NK-92 (cell line): ENCODE data around the gene KCNMB4.

Experiments used
- DNase-seq: peaks from one replicate; lab custom pipeline; 2025; ENCODE audit not compliant: unreplicated experiment; lab: John Stamatoyannopoulos, UW

KCNMB4 gene, protein sequence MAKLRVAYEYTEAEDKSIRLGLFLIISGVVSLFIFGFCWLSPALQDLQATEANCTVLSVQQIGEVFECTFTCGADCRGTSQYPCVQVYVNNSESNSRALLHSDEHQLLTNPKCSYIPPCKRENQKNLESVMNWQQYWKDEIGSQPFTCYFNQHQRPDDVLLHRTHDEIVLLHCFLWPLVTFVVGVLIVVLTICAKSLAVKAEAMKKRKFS

GRCh38 chr12:70365648-70366518, at the start of gene KCNMB4:
Gene KCNMB4, plus strand, starts transcription at chr12:70366290. Its CDS starts 445 bp downstream, at chr12:70366735.
- no peak for DNase-seq

GRCh38 chr12:70317781-70318180, 48.3 kb upstream of the KCNMB4 start:
- no peak for DNase-seq

GRCh38 chr12:70319605-70320004, 46.5 kb upstream of the KCNMB4 start:
- DNase-seq = no peak

- no peak for DNase-seq
Measured at GRCh38 chr12:70321191-70321590, 44.9 kb upstream of the KCNMB4 start.

DNA sequence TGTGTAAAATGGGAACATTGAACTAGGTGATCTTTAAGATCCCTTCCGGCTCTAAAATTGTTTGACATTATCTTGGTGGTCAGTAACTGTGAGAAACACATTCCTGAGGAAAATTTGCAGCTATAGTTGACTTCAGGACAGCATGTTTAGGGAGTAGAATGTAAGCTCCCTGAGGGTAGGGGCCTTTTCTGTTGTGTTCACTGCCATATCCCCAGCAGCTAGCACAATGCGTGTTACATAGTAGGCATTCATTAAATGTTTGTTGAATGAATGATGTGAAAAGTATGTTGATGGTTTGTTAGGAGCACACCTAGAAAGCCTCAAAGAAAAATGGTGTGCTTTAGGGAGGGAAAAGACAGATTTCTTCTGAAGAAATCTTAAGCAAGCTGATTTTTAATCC, 38.5 kb upstream of the KCNMB4 start:
- DNase-seq = no peak

DNA sequence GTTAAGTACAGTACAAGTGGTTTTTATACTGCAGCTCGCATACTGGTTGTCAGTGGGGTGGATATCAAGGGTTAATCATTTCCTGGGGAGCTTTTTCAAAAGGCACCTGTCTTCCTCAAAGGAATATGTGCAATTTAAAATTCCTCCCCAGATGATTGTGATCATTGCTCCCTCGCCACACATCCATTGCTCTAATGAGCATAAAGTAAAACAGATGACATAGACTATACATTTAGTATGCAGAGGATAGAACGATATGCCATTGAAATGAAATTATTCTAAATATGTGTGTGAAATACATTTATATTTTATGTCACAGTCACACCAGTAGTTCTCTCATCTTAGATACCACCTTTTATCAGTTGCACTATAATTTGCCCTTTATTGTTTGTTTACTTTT, 36.4 kb upstream of the KCNMB4 start:
- no peak for DNase-seq

- DNase-seq = no peak
Measured at GRCh38 chr12:70330158-70330557, 35.9 kb upstream of the KCNMB4 start.

- DNase-seq = no peak
Measured at GRCh38 chr12:70332236-70332635, 33.9 kb upstream of the KCNMB4 start.

GRCh38 chr12:70334742-70335141, 31.3 kb upstream of the KCNMB4 start:
- DNase-seq = no peak

- no peak for DNase-seq
Measured at GRCh38 chr12:70338531-70338930, 27.6 kb upstream of the KCNMB4 start.

DNA sequence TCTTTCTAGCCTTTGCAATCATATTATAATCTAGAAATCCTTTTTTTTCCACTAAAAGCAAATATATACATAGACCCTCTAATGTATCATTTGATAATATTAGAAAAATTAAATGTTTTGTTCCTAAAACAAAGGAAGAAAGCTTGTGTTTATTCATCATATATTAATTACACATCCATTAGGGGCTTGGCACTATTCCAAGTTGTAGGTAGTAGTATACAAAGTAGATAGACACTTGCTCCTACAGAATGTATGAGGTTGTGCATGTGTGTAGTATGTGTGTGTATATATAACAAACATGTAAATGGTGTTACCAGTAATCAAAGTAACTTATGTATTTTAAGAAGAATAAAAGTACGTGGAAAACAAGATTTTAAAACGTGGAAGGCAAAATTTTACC, 15.0 kb upstream of the KCNMB4 start:
- no peak for DNase-seq

DNA sequence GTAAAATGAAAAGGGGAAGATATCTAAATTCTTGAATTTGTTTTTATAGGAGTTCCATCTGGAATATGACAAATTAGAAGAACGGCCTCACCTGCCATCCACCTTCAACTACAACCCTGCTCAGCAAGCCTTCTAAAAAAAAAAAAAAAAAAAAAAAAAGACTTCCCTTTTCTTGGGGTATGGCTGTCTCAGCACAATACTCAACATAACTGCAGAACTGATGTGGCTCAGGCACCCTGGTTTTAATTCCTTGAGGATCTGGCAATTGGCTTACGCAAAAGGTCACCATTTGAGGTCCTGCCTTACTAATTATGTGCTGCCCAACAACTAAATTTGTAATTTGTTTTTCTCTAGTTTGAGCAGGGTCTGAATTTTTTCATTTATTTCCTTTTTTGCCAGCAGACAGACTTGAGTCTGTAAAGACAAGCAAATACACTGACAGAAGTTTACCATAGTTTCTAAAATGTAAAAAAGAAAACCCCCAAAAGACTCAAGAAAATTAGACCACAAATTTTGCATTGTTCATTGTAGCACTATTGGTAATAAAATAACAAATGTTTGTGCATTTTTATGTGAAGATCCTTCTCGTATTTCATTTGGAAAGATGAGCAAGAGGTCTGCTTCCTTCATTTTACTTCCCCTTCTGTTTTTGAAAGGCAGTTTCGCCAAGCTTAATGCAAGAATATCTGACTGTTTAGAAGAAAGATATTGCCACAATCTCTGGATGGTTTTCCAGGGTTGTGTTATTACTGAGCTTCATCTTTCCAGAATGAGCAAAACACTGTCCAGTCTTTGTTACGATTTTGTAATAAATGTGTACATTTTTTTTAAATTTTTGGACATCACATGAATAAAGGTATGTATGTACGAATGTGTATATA, 12.1 kb upstream of the KCNMB4 start:
- no peak for DNase-seq

GRCh38 chr12:70354787-70355186, 11.3 kb upstream of the KCNMB4 start:
- no peak for DNase-seq

GRCh38 chr12:70355972-70356371, 10.1 kb upstream of the KCNMB4 start:
- no peak for DNase-seq

DNA sequence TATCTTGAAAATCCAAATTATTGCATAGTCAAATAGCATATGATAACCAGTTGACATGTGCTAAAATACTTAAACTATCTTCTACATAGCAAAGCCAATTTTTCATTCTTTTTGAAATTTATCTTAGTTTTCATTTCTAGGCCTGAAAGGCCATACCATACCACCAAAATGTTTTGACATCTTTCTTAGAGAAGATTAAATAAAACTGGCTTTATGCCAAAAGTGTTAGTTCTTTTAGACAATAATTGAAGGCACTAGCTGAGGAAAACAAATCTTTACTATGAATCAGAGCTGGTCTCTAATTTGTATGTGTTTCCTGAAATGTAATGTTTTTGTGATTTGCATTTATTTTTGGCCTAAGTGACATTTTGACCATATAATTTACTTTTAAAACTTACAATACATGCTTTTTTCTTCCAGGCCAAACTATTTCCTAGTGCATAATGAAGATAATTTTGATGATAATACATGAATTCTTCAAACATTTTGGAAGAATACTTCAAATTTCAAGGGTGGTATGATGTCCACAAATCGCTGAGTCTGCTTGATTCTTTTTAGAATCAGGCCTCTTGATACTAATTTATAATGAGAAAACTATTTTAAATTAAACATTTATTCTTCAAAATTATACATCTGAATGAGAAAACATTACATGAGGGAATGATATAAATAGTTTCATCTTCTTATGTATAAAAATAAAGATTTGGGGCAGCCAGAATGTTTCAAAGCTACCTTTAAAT, 6.5 kb upstream of the KCNMB4 start:
- no peak for DNase-seq

DNA sequence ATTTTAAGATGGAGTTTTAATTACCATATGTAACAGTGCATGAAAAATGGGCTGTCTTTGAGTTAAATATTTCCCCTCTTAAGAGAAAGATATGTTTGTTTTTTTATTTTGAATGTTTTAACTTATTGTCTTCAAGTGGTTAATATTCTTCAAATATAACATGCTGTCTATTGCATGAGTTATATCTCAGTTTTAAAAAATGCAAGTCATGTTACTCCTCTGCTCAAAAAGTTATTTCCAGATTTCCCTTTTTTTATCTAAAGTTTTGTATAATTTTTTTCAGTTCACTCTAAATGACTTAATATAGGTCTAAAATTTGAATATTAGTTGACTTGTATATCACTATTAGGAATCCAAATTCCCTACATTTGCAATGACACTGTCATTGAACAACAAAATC, 5.9 kb upstream of the KCNMB4 start:
- no peak for DNase-seq

GRCh38 chr12:70364695-70365397, 1.2 kb upstream of the KCNMB4 start:
- no peak for DNase-seq

DNA sequence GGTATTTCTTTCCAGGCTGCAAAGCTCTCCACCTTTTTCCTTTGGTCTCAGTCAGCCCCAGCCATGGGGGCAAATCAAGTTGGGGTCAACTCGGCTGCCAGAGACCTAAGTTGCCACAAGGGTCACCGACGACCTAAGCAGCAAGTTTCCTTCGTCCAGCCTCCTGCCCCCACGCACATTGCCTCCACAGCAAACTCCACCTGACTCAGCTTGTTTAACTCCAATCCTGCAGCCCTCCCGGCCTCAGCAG, 767 bp upstream of the KCNMB4 start:
- no peak for DNase-seq

GRCh38 chr12:70366581-70367257, 629 bp downstream of the KCNMB4 start:
- no peak for DNase-seq
